CD14-positive monocyte (primary cell): ENCODE measurements around the gene STMN1. TPM values are rescaled to one million over a fixed set of nuclear protein-coding genes. Genes with fewer than 3 reads are reported as not detected.

Experiments used
- DNase-seq, 3 donors: peaks; one replicate each; pipeline ENCODE4 v3.0.0-alpha.2; 2011 to 2022
- H2AFZ ChIP-seq: 2 replicates; pipeline ENCODE4 v1.6.0; 2012; ENCODE audit warnings: mild to moderate bottlenecking, low read depth, low read length, inconsistent platforms; ENCODE audit not compliant: insufficient read depth, poor library complexity, severe bottlenecking
- H3K27ac ChIP-seq, 2 donors: 1 replicate in 1 of 2; 2 replicates in 1 of 2; pipeline ENCODE4 v1.5.1; 2012 to 2013; ENCODE audit warnings: low read length in 2 of 2, control low read depth in 1 of 2, inconsistent platforms in 1 of 2, low read depth in 1 of 2, mild to moderate bottlenecking in 1 of 2
- H3K27me3 ChIP-seq, 2 donors: one replicate each; pipeline versions ENCODE4 v1.6.0 to v1.6.1; 2011 to 2013; ENCODE audit warnings: low read length in 2 of 2; ENCODE audit not compliant: control insufficient read depth in 2 of 2, insufficient read depth in 2 of 2
- H3K36me3 ChIP-seq, 2 donors: replicated peaks in 1 of 2; 1 replicate in 1 of 2; 2 replicates in 1 of 2; pipeline versions ENCODE4 v1.5.1 to v1.6.1; 2012 to 2013; ENCODE audit warnings: low read length in 2 of 2, control low read depth in 1 of 2, inconsistent platforms in 1 of 2, mild to moderate bottlenecking in 1 of 2; ENCODE audit not compliant: insufficient read depth in 2 of 2, control insufficient read depth in 1 of 2
- H3K4me1 ChIP-seq, 2 donors: 1 replicate in 1 of 2; 2 replicates in 1 of 2; pipeline versions ENCODE4 v1.5.1 to v1.6.1; 2012 to 2013; ENCODE audit warnings: low read length in 2 of 2, control low read depth in 1 of 2, inconsistent platforms in 1 of 2, mild to moderate bottlenecking in 1 of 2, moderate library complexity in 1 of 2; ENCODE audit not compliant: insufficient read depth in 2 of 2, control insufficient read depth in 1 of 2
- H3K4me2 ChIP-seq: replicated peaks from 2 replicates; pipeline ENCODE3; 2012; ENCODE audit warnings: low read length, moderate library complexity, mild to moderate bottlenecking; ENCODE audit not compliant: poor library complexity, severe bottlenecking; ENCODE audit errors: extremely low read depth
- H3K4me3 ChIP-seq, 3 experiments: fragments of 200-600 bp in 1 of 3; sonication (generic) in 1 of 3; replicated peaks in 1 of 3; 1 replicate in 2 of 3; 2 replicates in 1 of 3; pipeline ENCODE4 v1.5.1; 2011 to 2013; ENCODE audit warnings: low read length in 3 of 3, mild to moderate bottlenecking in 3 of 3, control low read depth in 2 of 3, low read depth in 2 of 3, inconsistent platforms in 1 of 3, moderate library complexity in 1 of 3
- H3K79me2 ChIP-seq: 2 replicates; pipeline ENCODE4 v1.6.0; 2012; ENCODE audit warnings: mild to moderate bottlenecking, control low read depth, inconsistent platforms, low read length, moderate library complexity; ENCODE audit not compliant: insufficient read depth
- H3K9ac ChIP-seq: 2 replicates; pipeline ENCODE4 v1.6.0; 2017; ENCODE audit warnings: low read length, mild to moderate bottlenecking; ENCODE audit not compliant: insufficient read depth, poor library complexity, severe bottlenecking
- H3K9me3 ChIP-seq, 2 donors: replicated peaks in 1 of 2; 1 replicate in 1 of 2; 2 replicates in 1 of 2; pipeline versions ENCODE4 v1.5.1 to v1.6.1; 2012 to 2013; ENCODE audit warnings: low read length in 2 of 2, control low read depth in 1 of 2; ENCODE audit not compliant: control insufficient read depth in 1 of 2, insufficient read depth in 1 of 2
- H4K20me1 ChIP-seq: 2 replicates; pipeline ENCODE4 v1.6.0; 2012; ENCODE audit warnings: mild to moderate bottlenecking, low read length, control low read depth, moderate library complexity; ENCODE audit not compliant: insufficient read depth
- H3K27ac Mint-ChIP-seq, 7 donors: one replicate each; pipeline ENCODE4 v1.8.0; 2020; ENCODE audit warnings: mild to moderate bottlenecking in 7 of 7, mixed read lengths in 7 of 7, moderate library complexity in 6 of 7, inconsistent platforms in 2 of 7
- H3K27me3 Mint-ChIP-seq, 3 donors: one replicate each; pipeline ENCODE4 v1.8.0; 2021 to 2022; ENCODE audit warnings: low read depth in 3 of 3, mild to moderate bottlenecking in 3 of 3, mixed read lengths in 3 of 3, moderate library complexity in 3 of 3, inconsistent platforms in 1 of 3
- H3K36me3 Mint-ChIP-seq, 2 donors: one replicate each; pipeline ENCODE4 v1.8.0; 2020; ENCODE audit warnings: mixed read lengths in 2 of 2, inconsistent platforms in 1 of 2, mild to moderate bottlenecking in 1 of 2
- H3K4me1 Mint-ChIP-seq: one replicate; pipeline ENCODE4 v1.8.0; 2020; ENCODE audit warnings: mild to moderate bottlenecking, mixed read lengths
- H3K4me3 Mint-ChIP-seq, 2 donors: one replicate each; pipeline ENCODE4 v1.8.0; 2020; ENCODE audit warnings: mild to moderate bottlenecking in 2 of 2, mixed read lengths in 2 of 2, moderate library complexity in 1 of 2
- H3K9me3 Mint-ChIP-seq, 7 donors: one replicate each; pipeline ENCODE4 v1.8.0; 2020 to 2022; ENCODE audit warnings: mixed read lengths in 7 of 7, mild to moderate bottlenecking in 6 of 7, moderate library complexity in 6 of 7, inconsistent platforms in 2 of 7
- WGBS: methylation state at CpG from one replicate; pipeline ENCODE4 v1.1.5; 2013; ENCODE audit warnings: missing lambda C conversion rate; ENCODE audit not compliant: insufficient coverage; 5-methylcytosine and 5-hydroxymethylcytosine counted together
- intact Hi-C, 2 donors: fragments of 100-400 bp; cut with micrococcal nuclease; formaldehyde crosslinking; loops; one replicate each; pipeline versions ENCODE4 v1.15.0 to v1.15.1; 2023
- polyA plus RNA-seq, 3 donors: library from polyadenylated mRNA; depleted of rRNA in 1 of 3; unstranded in 2 of 3; stranded (reverse) in 1 of 3; fragments of 300-500 nt in 2 of 3; fragments of >200 nt in 1 of 3; fragmentation: Illumina TruSeq in 2 of 3; gene quantifications; 1 replicate in 2 of 3; 2 replicates in 1 of 3; pipeline ENCODE4 v1.2.3, GENCODE V29; 2012 to 2021
- TF ChIP-seq, protein P1 (sequence below): fragments of 200-600 bp; IDR thresholded peaks from one replicate; pipeline ENCODE4 v1.8.0; 2022; ENCODE audit warnings: antibody characterized with exemption, mild to moderate bottlenecking

Gene STMN1
- polyA plus RNA-seq, 3 donors = 1.5 to 8.1 (median 3.5) TPM

DNA sequence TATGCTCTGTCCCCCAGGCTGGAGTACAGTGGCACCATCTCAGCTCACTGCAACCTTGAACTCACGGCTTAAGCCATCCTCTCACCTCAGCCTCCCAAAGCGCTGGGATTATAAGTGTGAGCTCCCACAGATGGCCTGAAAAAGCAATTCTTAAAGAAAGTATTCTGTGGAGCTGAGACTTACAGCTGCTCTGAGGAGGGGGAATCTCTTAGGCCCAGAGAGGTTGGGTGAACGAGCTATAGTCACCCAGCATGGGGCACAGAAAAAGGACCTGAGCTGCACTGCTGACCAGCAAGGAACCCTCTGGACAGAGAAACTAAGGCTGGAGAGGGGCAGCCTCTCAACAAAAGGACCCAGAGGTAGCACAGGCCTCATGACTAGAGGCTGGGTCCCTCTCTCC, 32.0 kb downstream of the STMN1 start:
- Histone ChIP-seq H3K4me2 (peak overlapping the region; percentile 96), H3K4me1 (peaks cover 56 to 63% of the 10 kb centered on the region in 2 donors), H3K9ac (peak overlapping the region; percentile 70), H2AFZ (no peak overlapping the region), H3K4me3 (peak overlapping the region in 2 of 3 experiments; percentile 74 to 83), H3K9me3 (no peaks in the 10 kb centered on the region), H4K20me1 (no peaks in the 10 kb centered on the region), H3K79me2 (peaks cover 8% of the 10 kb centered on the region), H3K36me3 (peaks cover 0 to 11% of the 10 kb centered on the region in 2 donors), H3K27me3 (no peaks in the 10 kb centered on the region), H3K27ac (no peak overlapping the region)
- intact Hi-C loops = no loop called here
- Mint-ChIP-seq H3K4me3 (peak overlapping the region; percentile 93 to 95), H3K27ac (no peak overlapping the region), H3K27me3 (peaks cover 2 to 8% (median 4%) of the 10 kb centered on the region in 3 donors), H3K9me3 (peaks cover 0 to 2% (median 0%) of the 10 kb centered on the region in 7 donors), H3K36me3 (peaks cover 4 to 10% of the 10 kb centered on the region in 2 donors), H3K4me1 (peaks cover 59% of the 10 kb centered on the region)
- WGBS = 100% methylated on average over 1 of the region's 3 CpGs
- TF ChIP-seq, protein P1, sequence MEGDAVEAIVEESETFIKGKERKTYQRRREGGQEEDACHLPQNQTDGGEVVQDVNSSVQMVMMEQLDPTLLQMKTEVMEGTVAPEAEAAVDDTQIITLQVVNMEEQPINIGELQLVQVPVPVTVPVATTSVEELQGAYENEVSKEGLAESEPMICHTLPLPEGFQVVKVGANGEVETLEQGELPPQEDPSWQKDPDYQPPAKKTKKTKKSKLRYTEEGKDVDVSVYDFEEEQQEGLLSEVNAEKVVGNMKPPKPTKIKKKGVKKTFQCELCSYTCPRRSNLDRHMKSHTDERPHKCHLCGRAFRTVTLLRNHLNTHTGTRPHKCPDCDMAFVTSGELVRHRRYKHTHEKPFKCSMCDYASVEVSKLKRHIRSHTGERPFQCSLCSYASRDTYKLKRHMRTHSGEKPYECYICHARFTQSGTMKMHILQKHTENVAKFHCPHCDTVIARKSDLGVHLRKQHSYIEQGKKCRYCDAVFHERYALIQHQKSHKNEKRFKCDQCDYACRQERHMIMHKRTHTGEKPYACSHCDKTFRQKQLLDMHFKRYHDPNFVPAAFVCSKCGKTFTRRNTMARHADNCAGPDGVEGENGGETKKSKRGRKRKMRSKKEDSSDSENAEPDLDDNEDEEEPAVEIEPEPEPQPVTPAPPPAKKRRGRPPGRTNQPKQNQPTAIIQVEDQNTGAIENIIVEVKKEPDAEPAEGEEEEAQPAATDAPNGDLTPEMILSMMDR = no peak
- no peak for DNase-seq

DNA sequence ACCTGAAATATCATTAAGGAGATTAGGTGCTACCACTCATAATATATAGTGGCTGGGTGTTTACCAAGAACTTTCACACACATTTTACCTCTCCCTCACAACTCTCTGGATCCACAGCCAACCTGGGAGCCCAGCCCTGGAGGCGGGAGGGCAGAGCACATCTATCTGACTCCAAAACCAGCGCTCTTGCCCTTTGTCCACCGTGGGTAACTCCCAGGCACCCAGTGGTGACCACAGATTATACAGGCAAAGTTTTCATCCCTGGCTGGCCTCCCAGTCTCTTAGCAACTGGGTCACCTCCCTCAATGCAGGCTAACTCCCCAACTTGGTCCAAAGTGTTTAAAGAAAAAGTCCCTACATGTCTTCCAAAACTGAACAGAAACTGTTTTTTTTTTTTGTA, 33.1 kb downstream of the STMN1 start:
- Histone ChIP-seq H3K79me2 (peaks cover 8% of the 10 kb centered on the region), H3K9ac (no peak overlapping the region), H3K4me2 (no peak overlapping the region), H3K4me3 (no peak overlapping the region), H3K9me3 (no peaks in the 10 kb centered on the region), H4K20me1 (no peaks in the 10 kb centered on the region), H3K27me3 (no peaks in the 10 kb centered on the region), H3K27ac (no peak overlapping the region), H3K36me3 (peaks cover 0 to 11% of the 10 kb centered on the region in 2 donors), H2AFZ (no peak overlapping the region), H3K4me1 (peaks cover 56 to 63% of the 10 kb centered on the region in 2 donors)
- intact Hi-C loops = no loop called here
- H3K27ac Mint-ChIP-seq = peak overlapping the region in 1 of 7 donors; percentile 50
- no peak overlapping the region for H3K4me3 Mint-ChIP-seq
- peaks cover 59% of the 10 kb centered on the region for H3K4me1 Mint-ChIP-seq
- H3K9me3 Mint-ChIP-seq = peaks cover 0 to 2% (median 0%) of the 10 kb centered on the region in 7 donors
- 84% methylated on average over 3 of the region's 3 CpGs for WGBS
- peaks cover 6 to 20% of the 10 kb centered on the region in 2 donors for H3K36me3 Mint-ChIP-seq
- peaks cover 2 to 8% (median 4%) of the 10 kb centered on the region in 3 donors for H3K27me3 Mint-ChIP-seq
- TF ChIP-seq, protein P1 = no peak
- no peak for DNase-seq
